Measurements from ENCODE around the gene NEMP2.

Gene NEMP2

DNA sequence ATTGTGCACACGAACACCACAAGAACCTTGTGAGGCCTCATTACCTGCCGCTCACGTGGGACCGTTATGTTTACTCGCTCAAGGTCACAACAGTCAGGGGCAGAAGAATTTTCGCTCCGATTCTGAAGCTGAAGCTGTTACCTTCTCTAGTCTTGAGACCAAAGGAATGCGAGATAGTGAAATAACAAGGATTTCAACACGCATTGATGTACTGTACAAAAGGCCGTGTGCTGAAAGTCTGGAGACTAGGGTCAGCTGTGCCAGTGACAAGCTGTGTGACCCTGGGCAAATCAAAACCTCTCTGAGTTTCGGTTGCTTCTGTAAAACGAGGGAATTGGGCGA is 583 bp downstream of the NEMP2 start:
- DNase-seq (ENCODE audit: low read depth) = no peak

DNA sequence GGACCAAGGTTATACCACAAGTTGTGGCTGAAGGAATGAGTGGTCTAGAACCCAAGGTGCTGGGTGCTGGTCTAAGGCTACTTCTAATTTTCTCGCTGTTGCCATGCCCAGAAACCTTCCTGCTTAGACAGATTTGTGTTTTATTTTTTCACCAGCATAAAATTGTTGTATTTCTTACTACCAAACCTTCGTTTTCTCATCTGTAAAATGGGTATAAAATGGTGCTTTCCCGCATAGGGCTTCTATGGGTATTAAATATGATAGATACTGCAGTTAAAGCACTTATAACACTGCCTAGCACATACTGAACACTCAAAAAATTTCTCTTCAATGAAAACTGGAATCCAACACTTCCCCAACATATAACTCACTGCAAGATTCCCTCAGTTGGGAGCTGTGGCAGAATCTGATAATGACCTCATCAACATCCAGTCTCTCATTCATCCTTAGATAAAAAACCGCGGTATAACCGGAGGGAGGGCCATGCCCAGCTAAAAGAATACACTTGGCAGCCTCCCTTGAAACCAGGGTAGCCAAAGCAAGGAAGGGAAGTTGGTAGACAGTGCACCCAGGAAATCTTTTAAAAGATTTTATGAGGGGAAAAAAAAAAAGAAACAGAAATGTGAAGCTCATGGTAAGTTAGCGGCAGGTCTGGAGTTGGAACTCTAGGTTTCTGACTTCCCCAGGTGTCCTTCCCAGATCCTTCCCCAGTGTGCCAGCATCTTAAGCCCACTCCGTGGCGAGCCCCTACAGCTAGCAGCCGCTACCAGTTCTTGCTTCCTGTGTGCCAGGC is 1.2 kb downstream of the NEMP2 start:
- peak overlapping the region; percentile 58 for H3K4me3 ChIP-seq (replicated peaks; ENCODE audit: low read depth, low read length)
- DNase-seq (ENCODE audit: low read depth) = no peak
- TF ChIP-seq, protein P1, sequence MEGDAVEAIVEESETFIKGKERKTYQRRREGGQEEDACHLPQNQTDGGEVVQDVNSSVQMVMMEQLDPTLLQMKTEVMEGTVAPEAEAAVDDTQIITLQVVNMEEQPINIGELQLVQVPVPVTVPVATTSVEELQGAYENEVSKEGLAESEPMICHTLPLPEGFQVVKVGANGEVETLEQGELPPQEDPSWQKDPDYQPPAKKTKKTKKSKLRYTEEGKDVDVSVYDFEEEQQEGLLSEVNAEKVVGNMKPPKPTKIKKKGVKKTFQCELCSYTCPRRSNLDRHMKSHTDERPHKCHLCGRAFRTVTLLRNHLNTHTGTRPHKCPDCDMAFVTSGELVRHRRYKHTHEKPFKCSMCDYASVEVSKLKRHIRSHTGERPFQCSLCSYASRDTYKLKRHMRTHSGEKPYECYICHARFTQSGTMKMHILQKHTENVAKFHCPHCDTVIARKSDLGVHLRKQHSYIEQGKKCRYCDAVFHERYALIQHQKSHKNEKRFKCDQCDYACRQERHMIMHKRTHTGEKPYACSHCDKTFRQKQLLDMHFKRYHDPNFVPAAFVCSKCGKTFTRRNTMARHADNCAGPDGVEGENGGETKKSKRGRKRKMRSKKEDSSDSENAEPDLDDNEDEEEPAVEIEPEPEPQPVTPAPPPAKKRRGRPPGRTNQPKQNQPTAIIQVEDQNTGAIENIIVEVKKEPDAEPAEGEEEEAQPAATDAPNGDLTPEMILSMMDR (IDR thresholded peaks at IDR 0.05; ENCODE audit: low read length, missing control alignments) = no peak

More for the DNA sequence above, 583 bp downstream of the NEMP2 start:
- TF ChIP-seq, protein P1 (IDR thresholded peaks at IDR 0.05; ENCODE audit: low read length, missing control alignments) = no peak
- H3K4me3 ChIP-seq (replicated peaks; ENCODE audit: low read depth, low read length) = peak overlapping the region; percentile 58

DNA sequence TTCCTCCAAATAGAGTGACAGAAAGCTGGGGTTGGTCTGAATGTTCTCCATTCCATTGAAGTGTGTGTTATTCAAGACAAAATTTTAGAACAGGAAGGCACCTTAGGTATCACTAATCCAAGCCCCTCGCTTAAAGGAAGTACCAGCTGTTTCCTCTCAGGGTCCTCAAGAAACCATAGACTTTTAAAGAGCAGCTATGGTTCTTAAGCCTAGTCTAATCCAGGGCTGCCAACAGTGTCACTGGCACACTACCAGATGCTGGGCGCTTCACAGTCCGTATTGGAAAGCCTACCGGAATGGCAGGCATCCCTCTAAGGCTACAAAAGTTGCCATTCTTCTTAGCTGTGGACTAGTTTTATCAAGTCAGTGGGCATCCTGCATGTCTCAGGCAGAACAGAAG is 1.9 kb downstream of the NEMP2 start:
- no peak for DNase-seq (ENCODE audit: low read depth)
- H3K4me3 ChIP-seq (replicated peaks; ENCODE audit: low read depth, low read length) = no peak overlapping the region
- TF ChIP-seq, protein P1 (IDR thresholded peaks at IDR 0.05; ENCODE audit: low read length, missing control alignments) = no peak

DNA sequence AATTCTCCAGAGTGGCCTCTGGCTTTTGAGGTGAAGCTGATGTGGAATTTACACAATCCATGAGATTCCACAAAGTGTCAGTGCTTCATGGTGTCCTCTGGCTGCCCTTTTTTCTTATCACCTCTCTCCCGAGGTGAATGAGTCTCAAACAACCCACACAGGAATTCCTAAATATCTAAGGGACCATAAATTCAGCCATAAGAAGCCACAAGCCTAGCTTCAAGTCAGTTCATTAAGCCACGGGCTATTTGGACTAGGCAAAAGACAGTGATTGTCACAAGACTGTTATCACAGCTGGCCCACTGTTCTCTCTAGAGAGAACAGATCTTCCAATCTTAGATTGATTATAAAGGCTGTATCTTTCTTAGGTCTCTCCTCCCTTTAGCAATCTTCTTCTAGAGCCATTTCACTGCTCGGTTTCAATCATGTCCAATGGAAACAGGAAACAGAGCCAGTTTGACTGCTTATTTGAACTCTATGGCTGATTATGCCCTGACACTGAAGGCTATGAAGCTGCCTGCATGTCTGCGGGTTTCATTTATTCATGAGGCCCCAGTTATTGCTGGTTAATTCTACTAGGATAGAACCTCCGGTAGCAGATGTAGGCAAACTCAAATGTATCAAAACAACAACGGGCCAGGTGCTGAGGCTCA is 4.1 kb downstream of the NEMP2 start:
- TF ChIP-seq, protein P1 (IDR thresholded peaks at IDR 0.05; ENCODE audit: low read length, missing control alignments) = no peak
- no peak overlapping the region for H3K4me3 ChIP-seq (replicated peaks; ENCODE audit: low read depth, low read length)
- DNase-seq (ENCODE audit: low read depth) = peak; percentile 51

DNA sequence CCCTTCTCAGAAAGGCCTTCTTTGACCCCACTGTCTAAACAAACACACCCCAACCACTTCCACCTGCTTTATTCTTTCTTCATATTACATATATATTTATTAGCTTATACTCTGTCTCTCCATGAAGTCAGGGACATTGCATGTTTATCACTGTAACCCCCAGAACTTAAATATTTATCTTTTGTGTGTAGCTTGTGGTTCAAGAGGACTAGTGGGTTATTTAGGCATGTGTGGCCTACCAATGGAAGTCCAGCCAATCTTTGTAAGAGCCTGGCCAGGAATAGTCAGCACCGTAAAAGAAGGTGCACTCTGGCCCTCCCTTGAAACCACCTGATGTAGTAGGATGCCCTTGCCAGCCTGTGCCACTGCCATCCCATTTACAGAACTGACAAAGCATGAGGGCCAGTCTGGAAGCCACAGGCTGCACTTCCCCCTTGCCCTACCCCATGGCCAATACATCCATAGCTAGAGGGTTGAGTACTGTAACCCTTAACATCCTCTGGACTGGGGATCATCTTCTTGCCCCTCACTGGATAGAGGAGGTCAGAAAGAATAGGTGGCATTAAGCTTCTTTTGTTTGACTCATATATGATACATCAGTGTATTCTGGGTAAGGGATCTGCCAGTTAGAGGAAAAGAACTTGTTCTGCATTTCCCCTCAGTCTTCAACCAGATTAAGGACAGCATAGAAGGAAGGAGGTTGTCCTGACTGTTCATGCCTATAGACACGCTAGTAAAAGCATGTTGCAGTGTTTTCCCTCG is 4.9 kb downstream of the NEMP2 start:
- TF ChIP-seq, protein P1 (IDR thresholded peaks at IDR 0.05; ENCODE audit: low read length, missing control alignments) = no peak
- no peak for DNase-seq (ENCODE audit: low read depth)
- no peak overlapping the region for H3K4me3 ChIP-seq (replicated peaks; ENCODE audit: low read depth, low read length)

DNA sequence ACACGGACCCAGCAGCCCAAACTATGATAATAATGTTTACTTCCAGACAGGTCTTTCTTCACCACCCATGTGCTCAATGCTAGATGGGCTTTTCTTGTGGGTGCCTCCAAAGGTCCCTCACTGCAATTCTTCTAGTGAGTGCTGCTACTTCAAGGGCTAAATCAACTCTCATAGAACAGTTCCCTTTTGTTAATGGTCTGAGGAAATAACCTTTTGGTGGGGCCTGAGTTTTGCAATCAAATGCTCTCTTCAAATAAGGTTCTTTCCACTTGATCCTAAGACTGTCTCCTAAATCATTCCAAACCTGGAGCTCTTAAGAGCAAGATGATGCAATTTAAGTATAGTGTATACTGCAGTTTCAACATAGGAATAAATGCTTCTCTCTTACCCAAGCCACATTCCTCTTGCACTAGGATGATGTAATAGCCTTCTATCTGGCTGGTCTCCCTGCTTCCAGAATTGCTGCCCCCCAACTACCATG is 6.0 kb downstream of the NEMP2 start:
- TF ChIP-seq, protein P1 (IDR thresholded peaks at IDR 0.05; ENCODE audit: low read length, missing control alignments) = no peak
- H3K4me3 ChIP-seq (replicated peaks; ENCODE audit: low read depth, low read length) = no peak overlapping the region
- DNase-seq (ENCODE audit: low read depth) = peak; percentile 87

All from fibroblast of pulmonary artery (primary cell).